ENCODE data around the gene DVL2.

The DVL2 gene

DNA sequence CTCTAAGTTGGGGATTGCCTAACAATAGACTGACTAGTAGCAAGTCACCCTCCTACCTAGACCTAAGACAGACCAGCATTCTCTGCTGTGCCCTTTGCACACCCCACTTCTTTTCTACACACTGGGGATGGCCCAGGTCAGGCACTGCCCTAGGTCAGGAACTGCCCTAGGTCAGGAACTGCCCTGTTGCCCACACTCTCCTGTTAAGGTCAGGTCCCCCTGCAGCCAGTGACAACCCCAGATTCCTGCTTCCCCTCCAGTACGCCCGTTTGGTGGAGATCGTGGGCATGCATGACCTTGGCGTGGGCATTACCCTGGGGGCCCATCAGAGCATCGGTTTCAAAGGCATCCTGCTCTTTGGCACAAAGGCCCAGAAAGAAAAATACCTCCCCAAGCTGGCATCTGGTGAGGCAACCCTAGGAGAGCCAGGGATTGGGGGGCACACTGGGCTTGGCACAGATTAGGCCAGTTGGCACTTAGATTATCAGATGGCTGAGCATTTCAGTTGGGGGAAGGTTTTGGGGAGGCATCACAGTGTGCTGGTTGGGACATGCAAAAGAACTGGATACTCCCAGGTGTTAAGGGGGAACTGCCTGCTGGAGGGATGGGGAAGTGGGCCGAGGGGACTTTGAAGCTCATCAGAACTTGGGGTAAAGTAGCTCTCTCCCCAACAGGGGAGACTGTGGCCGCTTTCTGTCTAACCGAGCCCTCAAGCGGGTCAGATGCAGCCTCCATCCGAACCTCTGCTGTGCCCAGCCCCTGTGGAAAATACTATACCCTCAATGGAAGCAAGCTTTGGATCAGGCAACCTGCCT, 12.8 kb downstream of the DVL2 start:
- H3K9ac ChIP-seq (ENCODE audit: low read length): peak overlapping the region; percentile 22; the same call in 1 of the 2 replicates
- H3K36me3 ChIP-seq (ENCODE audit: insufficient read depth, low read length): peaks cover 51% of the 10 kb centered on the region
- H3K4me2 ChIP-seq (ENCODE audit: low read length): peak overlapping the region; percentile 97; the same call in 1 of the 2 replicates
- no peaks in the 10 kb centered on the region; the same call in 1 of the 2 replicates for H3F3A ChIP-seq (ENCODE audit: insufficient read depth, low read length)
- H3K9me3 ChIP-seq (ENCODE audit: low read length): no peaks in the 10 kb centered on the region
- no peak overlapping the region for H3K4me3 ChIP-seq (ENCODE audit: low read depth, low read length, poor library complexity, severe bottlenecking)
- no peak for TF ChIP-seq EZH2 (IDR thresholded peaks at IDR 0.05; ENCODE audit: borderline replicate concordance, low read length)
- TF ChIP-seq, protein P1, sequence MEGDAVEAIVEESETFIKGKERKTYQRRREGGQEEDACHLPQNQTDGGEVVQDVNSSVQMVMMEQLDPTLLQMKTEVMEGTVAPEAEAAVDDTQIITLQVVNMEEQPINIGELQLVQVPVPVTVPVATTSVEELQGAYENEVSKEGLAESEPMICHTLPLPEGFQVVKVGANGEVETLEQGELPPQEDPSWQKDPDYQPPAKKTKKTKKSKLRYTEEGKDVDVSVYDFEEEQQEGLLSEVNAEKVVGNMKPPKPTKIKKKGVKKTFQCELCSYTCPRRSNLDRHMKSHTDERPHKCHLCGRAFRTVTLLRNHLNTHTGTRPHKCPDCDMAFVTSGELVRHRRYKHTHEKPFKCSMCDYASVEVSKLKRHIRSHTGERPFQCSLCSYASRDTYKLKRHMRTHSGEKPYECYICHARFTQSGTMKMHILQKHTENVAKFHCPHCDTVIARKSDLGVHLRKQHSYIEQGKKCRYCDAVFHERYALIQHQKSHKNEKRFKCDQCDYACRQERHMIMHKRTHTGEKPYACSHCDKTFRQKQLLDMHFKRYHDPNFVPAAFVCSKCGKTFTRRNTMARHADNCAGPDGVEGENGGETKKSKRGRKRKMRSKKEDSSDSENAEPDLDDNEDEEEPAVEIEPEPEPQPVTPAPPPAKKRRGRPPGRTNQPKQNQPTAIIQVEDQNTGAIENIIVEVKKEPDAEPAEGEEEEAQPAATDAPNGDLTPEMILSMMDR (IDR thresholded peaks at IDR 0.05; ENCODE audit: low read length): no peak
- no peaks in the 10 kb centered on the region for H3K9me2 ChIP-seq (ENCODE audit: low read depth, low read length)
- peak overlapping the region; percentile 44 for H3K27ac ChIP-seq (ENCODE audit: low read depth, low read length, poor library complexity, severe bottlenecking)
- no peaks in the 10 kb centered on the region for H4K20me1 ChIP-seq (ENCODE audit: insufficient read depth, low read length)
- H3K79me2 ChIP-seq (ENCODE audit: insufficient read depth, low read length): no peaks in the 10 kb centered on the region
- H3K27me3 ChIP-seq (ENCODE audit: insufficient read depth, low read length): no peaks in the 10 kb centered on the region
- peaks cover 24% of the 10 kb centered on the region for H3K4me1 ChIP-seq (ENCODE audit: insufficient read depth, low read length, severe bottlenecking)
- no peak overlapping the region for H2AFZ ChIP-seq (ENCODE audit: low read length)

DNA sequence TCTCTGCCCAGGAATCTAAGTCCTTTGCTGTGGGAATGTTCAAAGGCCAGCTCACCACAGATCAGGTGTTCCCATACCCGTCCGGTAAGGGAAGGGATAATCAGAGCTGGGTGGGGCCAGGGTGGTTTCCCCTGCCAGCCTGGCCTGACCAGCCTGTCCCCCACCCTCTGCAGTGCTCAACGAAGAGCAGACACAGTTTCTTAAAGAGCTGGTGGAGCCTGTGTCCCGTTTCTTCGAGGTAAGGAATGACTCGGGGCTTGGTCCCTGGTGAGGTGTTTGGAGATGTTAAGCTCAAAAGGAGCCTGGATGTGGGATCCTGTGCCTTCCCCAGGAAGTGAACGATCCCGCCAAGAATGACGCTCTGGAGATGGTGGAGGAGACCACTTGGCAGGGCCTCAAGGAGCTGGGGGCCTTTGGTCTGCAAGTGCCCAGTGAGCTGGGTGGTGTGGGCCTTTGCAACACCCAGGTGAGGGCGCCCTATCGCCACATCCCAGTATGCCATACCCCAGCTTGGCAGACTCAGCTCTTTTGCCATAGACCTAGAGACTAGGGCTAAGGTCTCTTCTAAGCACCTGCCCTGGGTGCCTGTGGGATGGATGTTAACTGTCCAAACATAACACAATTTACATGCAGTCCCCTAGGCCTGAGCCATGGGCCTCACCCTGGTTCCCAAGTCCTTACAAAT, 13.6 kb downstream of the DVL2 start:
- Histone ChIP-seq H3K4me1 (ENCODE audit: insufficient read depth, low read length, severe bottlenecking) (peaks cover 24% of the 10 kb centered on the region), H3K36me3 (ENCODE audit: insufficient read depth, low read length) (peaks cover 44% of the 10 kb centered on the region), H3K27me3 (ENCODE audit: insufficient read depth, low read length) (no peaks in the 10 kb centered on the region), H3K9me2 (ENCODE audit: low read depth, low read length) (no peaks in the 10 kb centered on the region), H3K4me3 (ENCODE audit: low read depth, low read length, poor library complexity, severe bottlenecking) (peak overlapping the region; percentile 83), H3K27ac (ENCODE audit: low read depth, low read length, poor library complexity, severe bottlenecking) (peak overlapping the region; percentile 78), H4K20me1 (ENCODE audit: insufficient read depth, low read length) (no peaks in the 10 kb centered on the region), H2AFZ (ENCODE audit: low read length) (no peak overlapping the region), H3K4me2 (ENCODE audit: low read length) (peak overlapping the region; percentile 97), H3K79me2 (ENCODE audit: insufficient read depth, low read length) (no peaks in the 10 kb centered on the region), H3K9me3 (ENCODE audit: low read length) (no peaks in the 10 kb centered on the region), H3K9ac (ENCODE audit: low read length) (peak overlapping the region; percentile 87), H3F3A (ENCODE audit: insufficient read depth, low read length) (no peaks in the 10 kb centered on the region; the same call in 1 of the 2 replicates)
- TF ChIP-seq EZH2 (IDR thresholded peaks at IDR 0.05; ENCODE audit: borderline replicate concordance, low read length): no peak
- TF ChIP-seq, protein P1 (IDR thresholded peaks at IDR 0.05; ENCODE audit: low read length): peak; percentile 81

DNA sequence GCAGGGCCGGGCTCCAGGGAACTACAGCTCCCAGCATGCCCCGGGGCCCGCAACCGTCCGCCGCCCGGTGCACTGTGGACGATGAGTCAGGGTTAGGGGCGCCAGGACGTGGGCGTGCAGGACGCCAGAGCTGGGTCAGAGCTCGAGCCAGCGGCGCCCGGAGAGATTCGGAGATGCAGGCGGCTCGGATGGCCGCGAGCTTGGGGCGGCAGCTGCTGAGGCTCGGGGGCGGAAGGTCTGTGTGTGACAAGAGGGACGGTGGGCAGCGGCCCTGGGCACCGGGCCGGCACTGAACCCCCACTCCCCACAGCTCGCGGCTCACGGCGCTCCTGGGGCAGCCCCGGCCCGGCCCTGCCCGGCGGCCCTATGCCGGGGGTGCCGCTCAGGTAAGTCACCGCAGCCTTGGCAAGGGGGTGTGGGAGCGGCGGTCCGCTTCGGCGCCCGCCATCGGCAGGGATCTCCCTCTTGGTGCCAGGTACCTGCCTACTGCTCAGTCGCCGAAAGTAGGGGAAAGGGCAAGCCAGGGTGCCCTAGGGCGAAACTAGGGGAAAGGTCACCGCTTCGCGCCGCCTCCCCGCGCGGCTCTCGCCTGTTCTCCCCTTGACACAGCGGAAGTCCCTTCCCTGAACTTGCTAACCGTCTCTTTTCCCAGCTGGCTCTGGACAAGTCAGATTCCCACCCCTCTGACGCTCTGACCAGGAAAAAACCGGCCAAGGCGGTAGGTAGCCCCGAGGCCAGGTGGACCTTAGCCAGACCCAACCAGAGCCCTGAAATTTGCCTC, 14.3 kb downstream of the DVL2 start, which contains the start of the genes ACADVL and DLG4:
Gene ACADVL, plus strand, starts transcription at position 127 of the 781 bp plus-strand sequence. Its CDS starts 47 bp downstream, at position 174.
Gene DLG4, minus strand, starts transcription at position 25 of the 781 bp plus-strand sequence.
- no peaks in the 10 kb centered on the region for H3K79me2 ChIP-seq (ENCODE audit: insufficient read depth, low read length)
- TF ChIP-seq, protein P1 (IDR thresholded peaks at IDR 0.05; ENCODE audit: low read length): no peak
- TF ChIP-seq EZH2 (IDR thresholded peaks at IDR 0.05; ENCODE audit: borderline replicate concordance, low read length): no peak
- no peaks in the 10 kb centered on the region for H3K9me3 ChIP-seq (ENCODE audit: low read length)
- peaks cover 27% of the 10 kb centered on the region for H3K4me1 ChIP-seq (ENCODE audit: insufficient read depth, low read length, severe bottlenecking)
- peak within 1 kb of the TSS; percentile 97 for H3K4me2 ChIP-seq (ENCODE audit: low read length)
- no peaks in the 10 kb centered on the region for H3K9me2 ChIP-seq (ENCODE audit: low read depth, low read length)
- H3K27me3 ChIP-seq (ENCODE audit: insufficient read depth, low read length): no peaks in the 10 kb centered on the region
- peak within 1 kb of the TSS; percentile 87 for H3K9ac ChIP-seq (ENCODE audit: low read length)
- H3K36me3 ChIP-seq (ENCODE audit: insufficient read depth, low read length): peaks cover 36% of the 10 kb centered on the region
- peak within 1 kb of the TSS; percentile 78 for H3K27ac ChIP-seq (ENCODE audit: low read depth, low read length, poor library complexity, severe bottlenecking)
- H3K4me3 ChIP-seq (ENCODE audit: low read depth, low read length, poor library complexity, severe bottlenecking): peak within 1 kb of the TSS; percentile 83
- no peaks in the 10 kb centered on the region for H3F3A ChIP-seq (ENCODE audit: insufficient read depth, low read length)
- no peaks in the 10 kb centered on the region for H4K20me1 ChIP-seq (ENCODE audit: insufficient read depth, low read length)
- H2AFZ ChIP-seq (ENCODE audit: low read length): no peak within 1 kb of the TSS

Measured in OCI-LY1 (cell line).